ENCODE results near the gene NGF. TPM values are rescaled to one million over a fixed set of nuclear protein-coding genes. Genes with fewer than 3 reads are reported as not detected.

The NGF gene
- total RNA-seq, 2 donors from 2014 or later: not detected

DNA sequence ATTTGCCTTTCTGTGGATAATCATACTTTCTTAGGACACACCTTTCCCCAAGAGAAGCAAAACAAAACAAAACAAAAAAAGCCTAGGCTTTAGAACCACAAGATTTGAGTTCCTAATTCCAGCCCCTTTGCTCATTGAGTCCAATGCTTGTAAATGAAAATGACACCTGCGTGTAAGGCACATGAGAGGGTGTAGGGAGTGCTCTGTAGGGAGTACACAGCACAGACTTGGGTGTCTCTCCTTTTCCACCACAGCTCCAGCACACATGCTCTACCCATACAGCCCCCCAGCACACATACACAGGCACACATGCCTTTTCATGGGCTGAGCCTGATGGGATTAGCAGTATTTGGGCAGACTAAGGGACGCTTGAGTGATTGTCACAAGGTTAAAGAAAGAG lies 9.2 kb upstream of the NGF start:
- no peaks in the 10 kb centered on the region for H3K9me3 Mint-ChIP-seq
- no peaks in the 10 kb centered on the region for H3K36me3 Mint-ChIP-seq
- no peak for DNase-seq (ENCODE audit: low spot score in 2 of 2)
- no peak for ATAC-seq
- no peak overlapping the region for H3K27ac Mint-ChIP-seq

DNA sequence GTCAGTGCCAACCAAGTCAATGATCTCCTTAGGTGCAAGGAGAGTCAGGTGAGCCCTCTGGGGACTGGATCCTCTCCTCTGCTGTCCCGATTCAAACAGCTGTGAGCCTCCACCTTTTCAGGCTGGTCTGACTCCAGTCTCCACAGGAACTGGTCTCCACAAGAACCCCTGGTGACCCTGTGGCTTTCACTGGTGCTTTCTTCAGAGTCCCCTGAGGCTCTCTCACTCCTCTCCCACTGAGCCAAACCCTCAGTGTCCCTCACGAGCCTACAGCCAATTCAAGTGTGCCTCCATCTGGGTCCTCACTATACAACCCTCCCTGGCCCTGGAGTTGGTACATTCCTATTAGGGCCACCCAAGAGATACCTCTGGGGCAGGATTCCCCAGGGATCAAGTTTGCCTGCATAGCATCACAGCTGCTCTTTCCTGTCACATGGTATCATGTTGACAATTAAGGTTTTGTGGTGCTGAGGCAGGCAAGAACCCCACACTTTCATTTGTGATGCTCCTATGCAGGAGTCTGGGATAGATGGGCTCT lies 5.2 kb upstream of the NGF start:
- DNase-seq (ENCODE audit: low spot score in 2 of 2): no peak
- H3K36me3 Mint-ChIP-seq: no peaks in the 10 kb centered on the region
- no peak for ATAC-seq
- no peak overlapping the region for H3K27ac Mint-ChIP-seq
- H3K9me3 Mint-ChIP-seq: no peaks in the 10 kb centered on the region

GRCh38 chr1:115341948-115342347 lies 3.9 kb upstream of the NGF start:
- DNase-seq (ENCODE audit: low spot score in 2 of 2) (no peak), ATAC-seq (no peak)
- no peaks in the 10 kb centered on the region for H3K36me3 Mint-ChIP-seq
- no peak overlapping the region for H3K27ac Mint-ChIP-seq
- H3K9me3 Mint-ChIP-seq: no peaks in the 10 kb centered on the region

DNA sequence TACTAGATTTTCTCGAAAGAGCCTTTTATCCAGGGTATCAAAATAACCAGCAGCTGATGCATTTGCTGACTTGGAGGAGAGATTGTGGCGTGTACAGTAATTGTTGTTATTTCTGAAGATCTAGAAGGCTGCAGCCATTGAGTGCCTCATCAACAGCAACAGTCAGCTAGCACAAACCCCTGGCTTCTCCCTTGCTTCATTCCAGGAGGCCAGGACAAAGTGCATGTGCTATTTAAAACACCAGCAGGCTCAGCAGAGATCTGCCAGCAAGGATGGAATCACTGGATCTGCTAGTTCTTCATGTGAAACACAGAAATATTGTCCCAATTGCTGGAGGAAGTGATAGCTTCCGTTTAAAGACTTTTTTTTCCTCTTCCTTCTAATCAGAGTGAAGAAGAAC lies 2.8 kb upstream of the NGF start:
- DNase-seq (ENCODE audit: low spot score in 2 of 2) (no peak), ATAC-seq (no peak)
- no peaks in the 10 kb centered on the region for H3K9me3 Mint-ChIP-seq
- H3K27ac Mint-ChIP-seq: no peak overlapping the region
- H3K36me3 Mint-ChIP-seq: no peaks in the 10 kb centered on the region

GRCh38 chr1:115338457-115338820 lies 390 bp upstream of the NGF start:
- no peak overlapping the region for H3K27ac Mint-ChIP-seq

DNA sequence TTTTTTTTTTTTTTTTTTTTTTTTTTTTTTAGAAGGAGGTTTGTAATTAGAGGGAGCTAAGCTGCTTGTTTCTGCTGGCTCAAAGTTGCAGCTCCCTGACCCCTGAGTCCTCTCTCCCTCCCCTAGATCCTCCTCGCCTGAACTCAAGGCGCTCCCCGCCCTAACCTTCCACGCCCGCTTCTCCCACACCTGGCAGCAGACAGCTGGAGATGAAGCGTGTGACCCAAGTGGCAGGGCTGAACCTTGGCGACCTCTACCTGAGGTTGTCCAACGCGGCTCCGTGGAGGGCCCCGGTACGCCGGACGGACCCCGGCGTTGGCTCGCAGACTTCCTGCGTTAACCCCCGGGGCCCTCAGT lies 795 bp downstream of the NGF start:
- ATAC-seq (no peak), DNase-seq (ENCODE audit: low spot score in 2 of 2) (no peak)
- Mint-ChIP-seq H3K36me3 (no peaks in the 10 kb centered on the region), H3K27ac (no peak overlapping the region), H3K9me3 (no peaks in the 10 kb centered on the region)

More at GRCh38 chr1:115338457-115338820, 390 bp upstream of the NGF start:
- ATAC-seq: no peak
- no peaks in the 10 kb centered on the region for H3K36me3 Mint-ChIP-seq
- no peaks in the 10 kb centered on the region for H3K9me3 Mint-ChIP-seq
- DNase-seq (ENCODE audit: low spot score in 2 of 2): no peak

DNA sequence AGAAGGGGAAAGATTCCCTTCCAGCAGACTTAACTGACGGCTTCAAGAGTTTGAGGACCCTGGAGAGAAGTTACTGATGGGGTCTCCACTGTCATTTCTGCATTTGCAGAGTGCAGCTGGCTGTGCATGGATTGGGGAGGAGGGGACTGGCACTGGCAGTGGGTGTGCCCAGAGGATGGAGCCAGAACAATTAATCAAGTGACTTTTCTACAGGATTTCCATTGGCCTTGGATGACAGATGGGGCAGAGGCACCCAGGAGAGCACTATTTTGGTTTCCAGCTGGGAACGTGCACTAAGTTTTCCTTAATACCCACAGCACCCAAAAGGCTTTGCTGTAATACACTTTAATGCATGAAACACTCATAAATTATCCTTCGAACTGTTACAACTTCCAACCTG lies 1.3 kb downstream of the NGF start:
- H3K36me3 Mint-ChIP-seq: no peaks in the 10 kb centered on the region
- H3K27ac Mint-ChIP-seq: no peak overlapping the region
- no peak for DNase-seq (ENCODE audit: low spot score in 2 of 2)
- no peaks in the 10 kb centered on the region for H3K9me3 Mint-ChIP-seq
- ATAC-seq: no peak

GRCh38 chr1:115332813-115333608 lies 5.0 kb downstream of the NGF start:
- no peaks in the 10 kb centered on the region for H3K36me3 Mint-ChIP-seq
- DNase-seq (ENCODE audit: low spot score in 2 of 2): no peak
- peak; percentile 29 to 64 for ATAC-seq
- H3K9me3 Mint-ChIP-seq: no peaks in the 10 kb centered on the region
- no peak overlapping the region for H3K27ac Mint-ChIP-seq

- no peaks in the 10 kb centered on the region for H3K9me3 Mint-ChIP-seq
- H3K27ac Mint-ChIP-seq: no peak overlapping the region
- no peaks in the 10 kb centered on the region for H3K36me3 Mint-ChIP-seq
- ATAC-seq (no peak), DNase-seq (ENCODE audit: low spot score in 2 of 2) (no peak)
These were observed 6.3 kb downstream of the NGF start for GRCh38 chr1:115331558-115332331.

- Mint-ChIP-seq H3K36me3 (no peaks in the 10 kb centered on the region), H3K9me3 (no peaks in the 10 kb centered on the region), H3K27ac (no peak overlapping the region)
- DNase-seq (ENCODE audit: low spot score in 2 of 2) (no peak), ATAC-seq (no peak)
These were observed 7.5 kb downstream of the NGF start for GRCh38 chr1:115330480-115331013.

- Mint-ChIP-seq H3K36me3 (no peaks in the 10 kb centered on the region), H3K27ac (no peak overlapping the region), H3K9me3 (no peaks in the 10 kb centered on the region)
- ATAC-seq (no peak), DNase-seq (ENCODE audit: low spot score in 2 of 2) (no peak)
These were observed 8.1 kb downstream of the NGF start for GRCh38 chr1:115329965-115330364.

DNA sequence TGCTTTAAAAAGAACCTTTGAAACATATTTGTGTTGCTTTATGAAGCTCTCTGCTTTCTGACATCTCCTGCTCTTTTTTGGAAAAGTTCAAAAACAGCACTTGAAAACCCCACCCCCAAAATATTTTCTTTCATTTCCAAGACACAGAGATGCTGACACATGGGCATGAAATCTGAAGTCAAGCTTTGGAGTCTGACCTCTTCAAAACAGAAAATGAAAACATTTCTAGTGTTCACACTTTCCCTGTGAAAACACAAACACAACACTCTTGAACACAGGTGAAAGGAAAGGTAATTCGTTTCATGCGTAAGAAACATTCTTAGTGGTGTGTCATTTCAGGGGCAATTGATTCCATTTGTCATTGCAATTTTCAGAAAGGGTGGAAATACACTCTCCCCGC lies 10.8 kb downstream of the NGF start:
- no peak overlapping the region for H3K27ac Mint-ChIP-seq
- ATAC-seq: no peak

GRCh38 chr1:115326419-115326818 lies 11.6 kb downstream of the NGF start:
- no peaks in the 10 kb centered on the region for H3K9me3 Mint-ChIP-seq
- ATAC-seq (no peak), DNase-seq (ENCODE audit: low spot score in 2 of 2) (no peak)
- H3K36me3 Mint-ChIP-seq: no peaks in the 10 kb centered on the region
- H3K27ac Mint-ChIP-seq: no peak overlapping the region

More for the DNA sequence above, 10.8 kb downstream of the NGF start:
- DNase-seq (ENCODE audit: low spot score in 2 of 2): no peak
- H3K36me3 Mint-ChIP-seq: no peaks in the 10 kb centered on the region
- no peaks in the 10 kb centered on the region for H3K9me3 Mint-ChIP-seq

DNA sequence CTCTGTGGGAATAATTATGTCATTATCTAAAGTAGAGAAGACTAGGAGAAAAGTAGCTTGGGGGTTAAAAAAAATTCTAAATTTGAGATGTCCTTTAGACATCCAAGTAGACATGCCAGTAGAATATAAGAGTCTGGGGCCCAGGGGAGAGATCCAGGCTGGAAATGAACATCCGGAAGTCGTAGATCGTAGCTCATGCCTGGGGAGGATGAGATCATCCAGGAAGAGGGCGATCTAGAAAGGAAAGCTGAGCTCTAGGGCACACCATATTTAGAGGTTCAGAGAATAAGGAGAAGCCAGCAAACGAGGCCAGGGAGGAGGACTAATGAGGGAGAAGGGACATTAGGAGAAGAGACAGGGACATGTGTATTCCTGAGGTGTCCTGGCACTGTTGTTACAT lies 12.2 kb downstream of the NGF start:
- Mint-ChIP-seq H3K9me3 (no peaks in the 10 kb centered on the region), H3K36me3 (no peaks in the 10 kb centered on the region), H3K27ac (no peak overlapping the region)
- no peak for DNase-seq (ENCODE audit: low spot score in 2 of 2)
- no peak for ATAC-seq

- ATAC-seq (no peak), DNase-seq (ENCODE audit: low spot score in 2 of 2) (no peak)
- H3K27ac Mint-ChIP-seq: no peak overlapping the region
- H3K36me3 Mint-ChIP-seq: no peaks in the 10 kb centered on the region
- H3K9me3 Mint-ChIP-seq: no peaks in the 10 kb centered on the region
These were observed 13.2 kb downstream of the NGF start for GRCh38 chr1:115324649-115325420.

- ATAC-seq: no peak
These were observed 14.6 kb downstream of the NGF start for GRCh38 chr1:115323366-115324004.

More at GRCh38 chr1:115323366-115324004, 14.6 kb downstream of the NGF start:
- no peak overlapping the region for H3K27ac Mint-ChIP-seq
- no peaks in the 10 kb centered on the region for H3K36me3 Mint-ChIP-seq
- no peaks in the 10 kb centered on the region for H3K9me3 Mint-ChIP-seq
- no peak for DNase-seq (ENCODE audit: low spot score in 2 of 2)

Data from activated naive CD4-positive, alpha-beta T cell treated with anti-CD3 and anti-CD28 coated beads, Interleukin-2, amount 50 U/mL, for 72 hours (primary cell).